Measurements from ENCODE around the gene CDK12. TPM values are rescaled to one million over a fixed set of nuclear protein-coding genes. Genes with fewer than 3 reads are reported as not detected.
A peak's percentile ranks its signal among the peaks of the same experiment; 100 is the strongest.

CDK12 gene
- total and polyA plus RNA-seq, 2 donors (not counting 1 experiment from before 2014, with no cell fraction given) = 19.4 to 24.9 TPM

DNA sequence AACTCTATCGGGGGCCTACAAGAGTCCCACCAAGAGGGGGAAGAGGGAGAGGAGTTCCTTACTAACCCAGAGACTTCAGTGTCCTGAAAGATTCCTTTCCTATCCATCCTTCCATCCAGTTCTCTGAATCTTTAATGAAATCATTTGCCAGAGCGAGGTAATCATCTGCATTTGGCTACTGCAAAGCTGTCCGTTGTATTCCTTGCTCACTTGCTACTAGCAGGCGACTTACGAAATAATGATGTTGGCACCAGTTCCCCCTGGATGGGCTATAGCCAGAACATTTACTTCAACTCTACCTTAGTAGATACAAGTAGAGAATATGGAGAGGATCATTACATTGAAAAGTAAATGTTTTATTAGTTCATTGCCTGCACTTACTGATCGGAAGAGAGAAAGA, 70.0 kb downstream of the CDK12 start:
- no peak overlapping the region for H3K9ac ChIP-seq (ENCODE audit: insufficient read depth, low read length)
- no peaks in the 10 kb centered on the region for H3K9me3 ChIP-seq (ENCODE audit: control insufficient read depth, insufficient read depth, low read depth, low read length)
- peaks cover 8% of the 10 kb centered on the region for H3K36me3 ChIP-seq (ENCODE audit: control insufficient read depth, insufficient read depth, low read length)
- no peak overlapping the region for H3K4me3 ChIP-seq (replicated peaks in 1 of 4; ENCODE audit: control extremely low read depth in 1 of 4, insufficient read depth in 1 of 4, low read depth in 3 of 4, low read length in 4 of 4)
- peak in 1 of 2 donors; percentile 8 for DNase-seq (ENCODE audit: low read depth in 2 of 2)
- H3K27ac ChIP-seq (ENCODE audit: insufficient read depth, low read length) = no peak overlapping the region
- no peak overlapping the region for H3K4me2 ChIP-seq (ENCODE audit: extremely low read depth, insufficient read depth, low read length)
- no peaks in the 10 kb centered on the region for H3K4me1 ChIP-seq (ENCODE audit: control insufficient read depth, extremely low read depth, insufficient read depth, low read length)
- no peaks in the 10 kb centered on the region for H3K27me3 ChIP-seq (ENCODE audit: control insufficient read depth, insufficient read depth, low read length)
- H2AFZ ChIP-seq (ENCODE audit: low read length) = no peak overlapping the region
- TF ChIP-seq EZH2 (IDR thresholded peaks at IDR 0.05; ENCODE audit: low read length, missing control alignments) = no peak
- TF ChIP-seq, protein P1, sequence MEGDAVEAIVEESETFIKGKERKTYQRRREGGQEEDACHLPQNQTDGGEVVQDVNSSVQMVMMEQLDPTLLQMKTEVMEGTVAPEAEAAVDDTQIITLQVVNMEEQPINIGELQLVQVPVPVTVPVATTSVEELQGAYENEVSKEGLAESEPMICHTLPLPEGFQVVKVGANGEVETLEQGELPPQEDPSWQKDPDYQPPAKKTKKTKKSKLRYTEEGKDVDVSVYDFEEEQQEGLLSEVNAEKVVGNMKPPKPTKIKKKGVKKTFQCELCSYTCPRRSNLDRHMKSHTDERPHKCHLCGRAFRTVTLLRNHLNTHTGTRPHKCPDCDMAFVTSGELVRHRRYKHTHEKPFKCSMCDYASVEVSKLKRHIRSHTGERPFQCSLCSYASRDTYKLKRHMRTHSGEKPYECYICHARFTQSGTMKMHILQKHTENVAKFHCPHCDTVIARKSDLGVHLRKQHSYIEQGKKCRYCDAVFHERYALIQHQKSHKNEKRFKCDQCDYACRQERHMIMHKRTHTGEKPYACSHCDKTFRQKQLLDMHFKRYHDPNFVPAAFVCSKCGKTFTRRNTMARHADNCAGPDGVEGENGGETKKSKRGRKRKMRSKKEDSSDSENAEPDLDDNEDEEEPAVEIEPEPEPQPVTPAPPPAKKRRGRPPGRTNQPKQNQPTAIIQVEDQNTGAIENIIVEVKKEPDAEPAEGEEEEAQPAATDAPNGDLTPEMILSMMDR (conservative IDR thresholded peaks at IDR 0.05 in 1 of 2, IDR thresholded peaks at IDR 0.05 in 1 of 2; ENCODE audit: low read depth in 1 of 2, low read length in 2 of 2) = no peak
- H4K20me1 ChIP-seq (ENCODE audit: control insufficient read depth, extremely low read depth, insufficient read depth, low read length) = no peaks in the 10 kb centered on the region
- H3K79me2 ChIP-seq (ENCODE audit: control insufficient read depth, insufficient read depth, low read length) = no peaks in the 10 kb centered on the region

DNA sequence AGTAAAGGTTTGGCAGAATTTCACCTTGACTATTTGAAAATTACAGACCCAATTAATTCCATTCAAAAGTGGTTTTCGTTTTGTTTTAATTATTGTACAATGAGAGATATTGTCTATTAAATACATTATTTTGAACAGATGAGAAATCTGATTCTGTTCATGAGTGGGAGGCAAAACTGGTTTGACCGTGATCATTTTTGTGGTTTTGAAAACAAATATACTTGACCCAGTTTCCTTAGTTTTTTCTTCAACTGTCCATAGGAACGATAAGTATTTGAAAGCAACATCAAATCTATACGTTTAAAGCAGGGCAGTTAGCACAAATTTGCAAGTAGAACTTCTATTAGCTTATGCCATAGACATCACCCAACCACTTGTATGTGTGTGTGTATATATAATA, 72.6 kb downstream of the CDK12 start:
- Histone ChIP-seq H2AFZ (ENCODE audit: low read length) (no peak overlapping the region), H3K27me3 (ENCODE audit: control insufficient read depth, insufficient read depth, low read length) (no peaks in the 10 kb centered on the region), H3K4me1 (ENCODE audit: control insufficient read depth, extremely low read depth, insufficient read depth, low read length) (no peaks in the 10 kb centered on the region), H3K79me2 (ENCODE audit: control insufficient read depth, insufficient read depth, low read length) (no peaks in the 10 kb centered on the region), H3K9ac (ENCODE audit: insufficient read depth, low read length) (no peak overlapping the region), H3K4me3 (replicated peaks in 1 of 4; ENCODE audit: control extremely low read depth in 1 of 4, insufficient read depth in 1 of 4, low read depth in 3 of 4, low read length in 4 of 4) (no peak overlapping the region), H3K27ac (ENCODE audit: insufficient read depth, low read length) (no peak overlapping the region), H3K36me3 (ENCODE audit: control insufficient read depth, insufficient read depth, low read length) (peaks cover 6% of the 10 kb centered on the region), H3K4me2 (ENCODE audit: extremely low read depth, insufficient read depth, low read length) (no peak overlapping the region), H3K9me3 (ENCODE audit: control insufficient read depth, insufficient read depth, low read depth, low read length) (no peaks in the 10 kb centered on the region), H4K20me1 (ENCODE audit: control insufficient read depth, extremely low read depth, insufficient read depth, low read length) (no peaks in the 10 kb centered on the region)
- TF ChIP-seq EZH2 (IDR thresholded peaks at IDR 0.05; ENCODE audit: low read length, missing control alignments) = no peak
- TF ChIP-seq, protein P1 (conservative IDR thresholded peaks at IDR 0.05 in 1 of 2, IDR thresholded peaks at IDR 0.05 in 1 of 2; ENCODE audit: low read depth in 1 of 2, low read length in 2 of 2) = no peak
- DNase-seq (ENCODE audit: low read depth in 2 of 2) = no peak

DNA sequence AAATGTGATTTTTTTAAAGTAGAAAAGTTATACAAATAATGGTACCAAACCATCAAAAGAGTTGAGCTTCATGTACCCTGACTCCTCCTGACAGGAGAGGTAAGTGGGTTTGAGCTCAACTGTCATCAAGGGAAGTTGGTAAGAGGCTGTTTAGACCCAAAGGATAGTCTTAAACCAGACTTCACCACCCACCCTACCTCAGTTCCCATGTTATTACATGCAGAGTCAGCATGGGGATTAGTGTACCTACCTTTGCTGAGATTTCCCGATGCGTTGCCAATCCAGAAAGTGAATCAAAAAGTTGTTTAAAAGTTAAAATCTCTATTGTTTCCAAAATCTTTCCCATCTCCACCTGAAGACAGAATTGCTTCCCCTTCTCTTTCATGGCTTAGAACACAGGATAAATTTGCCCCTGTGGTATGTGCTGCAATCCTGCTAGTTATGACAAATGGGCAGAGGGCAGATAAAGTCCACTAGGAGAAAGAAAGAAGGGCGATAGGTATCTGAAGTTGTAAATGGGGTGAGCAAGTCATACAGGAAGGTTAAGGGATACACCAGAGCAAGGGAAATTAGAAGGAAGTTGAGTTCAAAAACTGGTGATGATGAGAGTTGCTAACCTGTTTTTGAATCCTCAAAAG, 73.6 kb downstream of the CDK12 start:
- no peaks in the 10 kb centered on the region for H3K27me3 ChIP-seq (ENCODE audit: control insufficient read depth, insufficient read depth, low read length)
- no peak overlapping the region for H2AFZ ChIP-seq (ENCODE audit: low read length)
- no peak overlapping the region for H3K9ac ChIP-seq (ENCODE audit: insufficient read depth, low read length)
- H3K9me3 ChIP-seq (ENCODE audit: control insufficient read depth, insufficient read depth, low read depth, low read length) = no peaks in the 10 kb centered on the region
- H3K36me3 ChIP-seq (ENCODE audit: control insufficient read depth, insufficient read depth, low read length) = peaks cover 5% of the 10 kb centered on the region
- no peak overlapping the region for H3K27ac ChIP-seq (ENCODE audit: insufficient read depth, low read length)
- peaks cover 2% of the 10 kb centered on the region for H4K20me1 ChIP-seq (ENCODE audit: control insufficient read depth, extremely low read depth, insufficient read depth, low read length)
- DNase-seq (ENCODE audit: low read depth in 2 of 2) = no peak
- H3K4me2 ChIP-seq (ENCODE audit: extremely low read depth, insufficient read depth, low read length) = no peak overlapping the region
- H3K4me3 ChIP-seq (replicated peaks in 1 of 4; ENCODE audit: control extremely low read depth in 1 of 4, insufficient read depth in 1 of 4, low read depth in 3 of 4, low read length in 4 of 4) = no peak overlapping the region
- no peaks in the 10 kb centered on the region for H3K79me2 ChIP-seq (ENCODE audit: control insufficient read depth, insufficient read depth, low read length)
- TF ChIP-seq EZH2 (IDR thresholded peaks at IDR 0.05; ENCODE audit: low read length, missing control alignments) = no peak
- TF ChIP-seq, protein P1 (conservative IDR thresholded peaks at IDR 0.05 in 1 of 2, IDR thresholded peaks at IDR 0.05 in 1 of 2; ENCODE audit: low read depth in 1 of 2, low read length in 2 of 2) = no peak
- H3K4me1 ChIP-seq (ENCODE audit: control insufficient read depth, extremely low read depth, insufficient read depth, low read length) = no peaks in the 10 kb centered on the region

All from fibroblast of lung (primary cell).